ENCODE data around the gene GMDS. TPM values are rescaled to one million over a fixed set of nuclear protein-coding genes. Genes with fewer than 3 reads are reported as not detected.
"Not testable (repeated sequence)": the region's sequence is repeated elsewhere in the genome, so short reads cannot be mapped to it uniquely, and the experiment has no call there.

GMDS gene
- total RNA-seq, 5 donors from 2014 or later (not counting 1 experiment from before 2014, with no cell fraction given) = 12.9 to 21.5 (median 14.6) TPM

DNA sequence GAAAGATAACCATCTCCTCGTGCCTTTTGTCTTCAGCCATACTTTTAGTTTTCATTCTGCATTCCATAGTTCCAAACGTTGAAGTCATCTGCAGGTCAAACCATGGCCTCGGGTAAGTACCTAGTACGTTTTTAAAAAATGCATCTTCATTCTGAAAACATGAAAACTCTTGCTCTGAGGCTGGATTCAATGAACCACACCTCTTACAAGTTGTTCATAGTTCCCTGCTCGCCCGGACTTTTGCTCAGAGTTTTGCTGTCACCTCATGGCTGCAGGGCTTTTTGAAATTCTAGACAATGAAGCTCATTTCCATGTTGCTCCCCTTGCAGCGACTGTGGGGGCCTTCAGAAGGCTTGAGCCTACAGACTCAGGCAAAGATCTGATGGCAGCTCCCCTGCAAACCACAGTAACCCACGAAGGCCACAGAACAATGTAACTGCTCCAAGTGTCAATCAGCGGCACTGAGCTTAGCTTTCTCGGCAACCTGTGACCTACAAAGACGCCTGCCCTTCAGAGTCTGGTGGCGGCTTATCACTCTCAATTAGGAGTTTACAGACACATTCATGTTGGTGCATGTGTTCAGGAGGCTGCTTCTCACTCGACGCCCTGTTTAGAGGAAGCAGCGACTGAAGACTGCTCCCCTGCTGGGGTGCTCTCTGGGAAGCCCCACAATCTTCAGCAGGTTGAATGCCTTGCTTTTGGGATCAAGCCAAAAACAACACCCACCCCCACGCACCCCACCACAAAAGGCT, 574.5 kb downstream of the GMDS start:
- DNase-seq (no peak), ATAC-seq (replicated peaks in 1 of 4) (no peak)
- WGBS (ENCODE audit: insufficient coverage) = 60% methylated on average over 9 of the region's 16 CpGs
- no peak overlapping the region for H3K4me3 Mint-ChIP-seq
- CTCF ChIA-PET = no interaction called here
- H3K9me3 Mint-ChIP-seq = no peaks in the 10 kb centered on the region
- no peaks in the 10 kb centered on the region for H3K27me3 ChIP-seq (replicated peaks in 1 of 2; ENCODE audit: control insufficient read depth in 2 of 2, extremely low read depth in 1 of 2, insufficient read depth in 2 of 2, low read length in 1 of 2)
- POLR2A ChIA-PET = no interaction called here
- H3K36me3 ChIP-seq (ENCODE audit: control insufficient read depth in 2 of 2, extremely low read depth in 1 of 2, insufficient read depth in 1 of 2, low read length in 1 of 2) = no peaks in the 10 kb centered on the region
- H3K27ac ChIP-seq (ENCODE audit: low read length) = no peak overlapping the region
- H3K9me3 ChIP-seq = no peaks in the 10 kb centered on the region
- no peaks in the 10 kb centered on the region for H3K27me3 Mint-ChIP-seq
- no peak overlapping the region for H3K27ac Mint-ChIP-seq
- no peaks in the 10 kb centered on the region for H3K4me1 ChIP-seq (ENCODE audit: control insufficient read depth in 1 of 2, extremely low read depth in 1 of 2, insufficient read depth in 2 of 2, low read length in 2 of 2)
- H3K4me1 Mint-ChIP-seq = no peaks in the 10 kb centered on the region
- H3K36me3 Mint-ChIP-seq = peaks cover 6% of the 10 kb centered on the region
- H3K4me3 ChIP-seq (ENCODE audit: control insufficient read depth in 1 of 2, extremely low read depth in 1 of 2, low read length in 1 of 2) = no peak overlapping the region

DNA sequence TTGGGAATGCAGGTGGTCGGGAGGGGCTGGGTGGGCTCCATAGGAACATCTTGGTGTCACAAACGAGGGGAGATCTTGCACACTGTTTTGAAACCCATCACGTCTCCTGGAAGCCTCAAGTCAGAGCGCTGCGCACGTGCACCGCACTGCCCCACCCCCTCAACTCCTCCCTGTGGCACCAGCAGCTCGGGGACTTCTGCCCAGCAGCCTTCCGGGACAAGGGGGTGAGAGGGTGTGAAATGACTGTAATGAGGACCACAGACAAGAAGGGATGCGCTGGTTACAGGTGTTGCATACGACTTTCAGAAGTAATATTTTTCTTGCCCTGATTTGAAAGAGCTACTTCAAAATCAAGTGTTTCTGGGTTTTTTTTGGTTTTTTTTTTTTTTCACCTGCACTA, 575.4 kb downstream of the GMDS start:
- H3K4me1 Mint-ChIP-seq = no peaks in the 10 kb centered on the region
- no peaks in the 10 kb centered on the region for H3K27me3 ChIP-seq (replicated peaks in 1 of 2; ENCODE audit: control insufficient read depth in 2 of 2, extremely low read depth in 1 of 2, insufficient read depth in 2 of 2, low read length in 1 of 2)
- no peak for ATAC-seq (replicated peaks in 1 of 4)
- no peak overlapping the region for H3K4me3 Mint-ChIP-seq
- H3K27ac ChIP-seq (ENCODE audit: low read length) = no peak overlapping the region
- no peaks in the 10 kb centered on the region for H3K4me1 ChIP-seq (ENCODE audit: control insufficient read depth in 1 of 2, extremely low read depth in 1 of 2, insufficient read depth in 2 of 2, low read length in 2 of 2)
- CTCF ChIA-PET = no interaction called here
- DNase-seq = no peak
- no peaks in the 10 kb centered on the region for H3K9me3 Mint-ChIP-seq
- POLR2A ChIA-PET = interaction anchor here in 1 of 2 donors (0.6 kb wide), 1 partner anchor 18 kb away, joined by 3 read pairs; no protein-coding TSS in a partner anchor
- no peaks in the 10 kb centered on the region for H3K9me3 ChIP-seq
- no peak overlapping the region for H3K27ac Mint-ChIP-seq
- no peaks in the 10 kb centered on the region for H3K36me3 ChIP-seq (ENCODE audit: control insufficient read depth in 2 of 2, extremely low read depth in 1 of 2, insufficient read depth in 1 of 2, low read length in 1 of 2)
- no peak overlapping the region for H3K4me3 ChIP-seq (ENCODE audit: control insufficient read depth in 1 of 2, extremely low read depth in 1 of 2, low read length in 1 of 2)
- peaks cover 6% of the 10 kb centered on the region for H3K36me3 Mint-ChIP-seq
- no peaks in the 10 kb centered on the region for H3K27me3 Mint-ChIP-seq
- 50% methylated on average over 2 of the region's 11 CpGs for WGBS (ENCODE audit: insufficient coverage)

DNA sequence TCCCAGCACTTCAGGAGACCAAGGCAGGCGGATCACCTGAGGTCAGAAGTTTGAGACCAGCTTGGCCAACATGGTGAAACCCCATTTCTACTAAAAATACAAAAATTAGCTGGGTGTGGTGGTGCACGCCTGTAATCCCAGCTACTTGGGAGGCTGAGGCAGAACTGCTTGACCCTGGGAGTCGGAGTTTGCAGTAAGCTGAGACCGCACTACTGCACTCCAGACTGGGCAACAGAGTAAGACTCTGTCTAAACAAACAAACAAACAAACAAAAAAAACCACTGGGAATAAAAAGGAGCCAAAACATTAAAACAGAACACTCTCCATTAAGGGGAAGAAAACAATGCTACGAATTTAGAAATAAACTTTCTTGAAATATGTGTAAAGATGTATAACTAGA, 576.9 kb downstream of the GMDS start:
- H3K36me3 ChIP-seq (ENCODE audit: control insufficient read depth in 2 of 2, extremely low read depth in 1 of 2, insufficient read depth in 1 of 2, low read length in 1 of 2); H3K4me1 ChIP-seq (ENCODE audit: control insufficient read depth in 1 of 2, extremely low read depth in 1 of 2, insufficient read depth in 2 of 2, low read length in 2 of 2); CTCF ChIA-PET; H3K36me3 Mint-ChIP-seq; H3K4me3 ChIP-seq (ENCODE audit: control insufficient read depth in 1 of 2, extremely low read depth in 1 of 2, low read length in 1 of 2); H3K9me3 Mint-ChIP-seq; ATAC-seq (replicated peaks in 1 of 4); H3K27ac Mint-ChIP-seq; H3K27ac ChIP-seq (ENCODE audit: low read length); POLR2A ChIA-PET; H3K4me3 Mint-ChIP-seq; H3K9me3 ChIP-seq; H3K27me3 Mint-ChIP-seq; H3K4me1 Mint-ChIP-seq; H3K27me3 ChIP-seq (replicated peaks in 1 of 2; ENCODE audit: control insufficient read depth in 2 of 2, extremely low read depth in 1 of 2, insufficient read depth in 2 of 2, low read length in 1 of 2); DNase-seq: not testable (repeated sequence)
- WGBS (ENCODE audit: insufficient coverage) = 83% methylated on average over 2 of the region's 5 CpGs

DNA sequence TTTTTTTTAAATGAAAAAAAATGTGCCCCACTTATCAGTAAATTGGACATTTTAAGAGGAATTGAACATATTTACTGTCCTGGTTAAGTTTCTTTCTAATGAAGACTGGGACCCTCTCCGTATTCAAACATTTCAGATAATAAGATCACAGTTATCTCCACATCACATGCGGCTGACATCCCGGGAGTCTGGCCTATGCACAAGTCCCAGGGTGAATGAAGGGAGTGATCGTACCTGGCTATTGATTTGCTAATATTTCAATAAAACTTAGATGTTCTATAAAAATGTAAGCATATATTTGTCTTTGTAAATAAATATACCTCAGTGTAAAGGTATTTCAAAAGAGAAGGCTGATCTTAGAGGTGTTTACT, 577.6 kb downstream of the GMDS start:
- no CpG with 5 or more reads among the region's 4 CpGs for WGBS (ENCODE audit: insufficient coverage)
- H3K4me3 Mint-ChIP-seq = no peak overlapping the region
- Histone ChIP-seq H3K36me3 (ENCODE audit: control insufficient read depth in 2 of 2, extremely low read depth in 1 of 2, insufficient read depth in 1 of 2, low read length in 1 of 2) (no peaks in the 10 kb centered on the region), H3K4me3 (ENCODE audit: control insufficient read depth in 1 of 2, extremely low read depth in 1 of 2, low read length in 1 of 2) (no peak overlapping the region), H3K4me1 (ENCODE audit: control insufficient read depth in 1 of 2, extremely low read depth in 1 of 2, insufficient read depth in 2 of 2, low read length in 2 of 2) (no peaks in the 10 kb centered on the region), H3K27ac (ENCODE audit: low read length) (no peak overlapping the region), H3K9me3 (no peaks in the 10 kb centered on the region), H3K27me3 (replicated peaks in 1 of 2; ENCODE audit: control insufficient read depth in 2 of 2, extremely low read depth in 1 of 2, insufficient read depth in 2 of 2, low read length in 1 of 2) (no peaks in the 10 kb centered on the region)
- H3K4me1 Mint-ChIP-seq = no peaks in the 10 kb centered on the region
- no peaks in the 10 kb centered on the region for H3K9me3 Mint-ChIP-seq
- peaks cover 6% of the 10 kb centered on the region for H3K36me3 Mint-ChIP-seq
- ATAC-seq (replicated peaks in 1 of 4) = no peak
- ChIA-PET CTCF (no interaction called here), POLR2A (no interaction called here)
- DNase-seq = no peak
- no peaks in the 10 kb centered on the region for H3K27me3 Mint-ChIP-seq
- no peak overlapping the region for H3K27ac Mint-ChIP-seq

DNA sequence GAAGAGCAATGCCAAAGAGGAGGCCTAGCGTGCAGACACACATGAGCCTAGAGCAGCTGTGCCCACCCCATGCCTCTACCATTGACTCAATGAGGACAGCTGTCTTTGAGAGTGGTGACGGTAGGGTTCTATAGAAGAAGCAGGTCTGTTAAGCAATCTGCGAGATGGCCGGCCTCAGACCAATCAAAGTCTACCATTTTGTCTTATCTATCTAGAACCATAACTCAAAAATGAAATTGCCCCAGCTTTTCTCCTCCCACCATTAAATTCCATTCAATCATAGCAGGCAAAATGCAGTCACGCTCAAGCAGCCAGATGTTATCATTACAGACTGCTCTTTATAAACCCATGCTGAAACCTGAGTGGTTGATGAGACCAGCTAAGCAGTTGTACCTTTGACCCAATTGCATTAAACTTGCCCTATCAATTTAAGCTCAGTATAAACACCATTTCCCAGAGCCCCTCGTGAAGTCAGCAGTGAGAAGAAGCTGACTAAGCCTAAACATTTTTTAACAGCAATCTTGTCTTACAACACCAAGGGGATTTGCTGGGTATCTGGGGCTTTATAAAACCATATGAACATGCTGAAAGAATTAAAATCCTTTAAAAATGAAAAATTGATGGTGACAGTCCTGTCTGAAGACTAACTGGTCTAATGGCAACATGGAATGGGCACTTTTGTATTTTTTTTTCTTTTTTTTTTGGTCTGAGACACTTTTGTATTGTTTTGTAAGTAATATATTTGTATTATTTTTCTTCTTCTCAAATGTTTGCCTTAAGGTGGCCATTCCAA, 578.2 kb downstream of the GMDS start:
- Mint-ChIP-seq H3K27me3 (no peaks in the 10 kb centered on the region), H3K9me3 (no peaks in the 10 kb centered on the region), H3K27ac (no peak overlapping the region), H3K4me3 (no peak overlapping the region), H3K36me3 (peaks cover 6% of the 10 kb centered on the region), H3K4me1 (no peaks in the 10 kb centered on the region)
- H3K27ac ChIP-seq (ENCODE audit: low read length) = no peak overlapping the region
- ChIA-PET POLR2A (no interaction called here), CTCF (no interaction called here)
- no peak overlapping the region for H3K4me3 ChIP-seq (ENCODE audit: control insufficient read depth in 1 of 2, extremely low read depth in 1 of 2, low read length in 1 of 2)
- H3K9me3 ChIP-seq = no peaks in the 10 kb centered on the region
- no peaks in the 10 kb centered on the region for H3K36me3 ChIP-seq (ENCODE audit: control insufficient read depth in 2 of 2, extremely low read depth in 1 of 2, insufficient read depth in 1 of 2, low read length in 1 of 2)
- no peak for ATAC-seq (replicated peaks in 1 of 4)
- no peaks in the 10 kb centered on the region for H3K4me1 ChIP-seq (ENCODE audit: control insufficient read depth in 1 of 2, extremely low read depth in 1 of 2, insufficient read depth in 2 of 2, low read length in 2 of 2)
- no peaks in the 10 kb centered on the region for H3K27me3 ChIP-seq (replicated peaks in 1 of 2; ENCODE audit: control insufficient read depth in 2 of 2, extremely low read depth in 1 of 2, insufficient read depth in 2 of 2, low read length in 1 of 2)
- 89% methylated on average over 1 of the region's 6 CpGs for WGBS (ENCODE audit: insufficient coverage)
- no peak for DNase-seq

DNA sequence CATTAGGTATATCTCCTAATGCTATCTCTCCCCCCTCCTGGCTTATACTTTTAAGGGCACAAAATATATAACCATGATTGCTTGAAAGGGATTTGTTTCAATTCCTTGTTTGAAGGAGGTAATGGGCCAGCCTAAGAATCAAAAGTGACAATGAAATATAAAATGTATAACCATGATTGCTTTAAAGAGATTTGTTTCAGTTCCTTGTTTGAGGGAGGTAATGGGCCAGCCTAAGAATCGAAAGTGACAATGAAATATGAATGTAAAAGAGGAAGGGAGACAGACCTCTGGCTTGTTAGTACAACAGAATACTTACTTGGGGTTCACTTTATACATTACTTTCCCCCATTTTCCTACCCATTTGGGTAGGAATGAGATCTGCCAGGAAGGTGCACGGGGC, 580.2 kb downstream of the GMDS start:
- Histone ChIP-seq H3K27me3 (replicated peaks in 1 of 2; ENCODE audit: control insufficient read depth in 2 of 2, extremely low read depth in 1 of 2, insufficient read depth in 2 of 2, low read length in 1 of 2) (no peaks in the 10 kb centered on the region), H3K4me1 (ENCODE audit: control insufficient read depth in 1 of 2, extremely low read depth in 1 of 2, insufficient read depth in 2 of 2, low read length in 2 of 2) (no peaks in the 10 kb centered on the region), H3K27ac (ENCODE audit: low read length) (no peak overlapping the region), H3K36me3 (ENCODE audit: control insufficient read depth in 2 of 2, extremely low read depth in 1 of 2, insufficient read depth in 1 of 2, low read length in 1 of 2) (no peaks in the 10 kb centered on the region), H3K4me3 (ENCODE audit: control insufficient read depth in 1 of 2, extremely low read depth in 1 of 2, low read length in 1 of 2) (no peak overlapping the region), H3K9me3 (no peaks in the 10 kb centered on the region)
- POLR2A ChIA-PET = no interaction called here
- H3K9me3 Mint-ChIP-seq = no peaks in the 10 kb centered on the region
- WGBS (ENCODE audit: insufficient coverage) = no CpG with 5 or more reads among the region's 2 CpGs
- ATAC-seq (replicated peaks in 1 of 4) = no peak
- H3K4me3 Mint-ChIP-seq = no peak overlapping the region
- CTCF ChIA-PET = no interaction called here
- no peak overlapping the region for H3K27ac Mint-ChIP-seq
- no peak for DNase-seq
- H3K4me1 Mint-ChIP-seq = no peaks in the 10 kb centered on the region
- H3K36me3 Mint-ChIP-seq = peaks cover 11% of the 10 kb centered on the region
- H3K27me3 Mint-ChIP-seq = no peaks in the 10 kb centered on the region

Measured in T-cell (primary cell).